Right renal pelvis (tissue), 4 donors: Measurements from ENCODE around the gene MYO9B. TPM values are rescaled to one million over a fixed set of nuclear protein-coding genes. Genes with fewer than 3 reads are reported as not detected.

Experiments
- DNase-seq, 4 donors: peaks; one replicate each; pipeline ENCODE4 v3.0.0-alpha.2; 2013; ENCODE audit warnings: low read depth in 4 of 4, low spot score in 3 of 4, missing footprints in 1 of 4
- polyA plus RNA-seq, 4 donors: library from polyadenylated mRNA; unstranded; fragments of 120-200 nt; gene quantifications; one replicate each; pipeline ENCODE4 v1.2.1, GENCODE V29; 2013; ENCODE audit not compliant: insufficient read length in 4 of 4

The MYO9B gene
- polyA plus RNA-seq, 4 donors: 40.6 to 51.6 (median 48.8) TPM

- no peak for DNase-seq
These were observed 19.9 kb upstream of the MYO9B start for GRCh38 chr19:17055636-17056035.

DNA sequence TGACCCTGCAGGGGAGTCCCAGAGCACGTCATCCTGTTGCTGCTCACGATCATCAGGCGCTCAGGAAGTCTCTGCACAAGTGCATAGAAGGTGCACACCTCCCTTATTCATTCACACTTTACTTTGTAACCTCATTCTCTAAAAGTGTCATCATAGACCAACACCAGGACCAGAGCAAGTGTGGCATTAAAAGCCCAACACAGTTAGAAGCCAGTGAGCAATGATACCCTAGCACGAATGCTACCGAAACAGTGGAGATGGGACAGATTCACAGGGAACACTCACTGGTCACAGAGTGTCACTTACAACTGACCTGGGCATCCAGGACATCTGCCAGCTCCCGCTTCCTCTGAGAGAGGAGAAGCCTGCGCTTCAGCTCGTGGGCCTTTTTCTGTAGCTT, 17.3 kb upstream of the MYO9B start:
- no peak for DNase-seq

- no peak for DNase-seq
These were observed 14.8 kb upstream of the MYO9B start for GRCh38 chr19:17060802-17061201.

GRCh38 chr19:17061205-17061604, 14.4 kb upstream of the MYO9B start:
- no peak for DNase-seq

GRCh38 chr19:17061691-17062090, 13.9 kb upstream of the MYO9B start:
- no peak for DNase-seq

DNA sequence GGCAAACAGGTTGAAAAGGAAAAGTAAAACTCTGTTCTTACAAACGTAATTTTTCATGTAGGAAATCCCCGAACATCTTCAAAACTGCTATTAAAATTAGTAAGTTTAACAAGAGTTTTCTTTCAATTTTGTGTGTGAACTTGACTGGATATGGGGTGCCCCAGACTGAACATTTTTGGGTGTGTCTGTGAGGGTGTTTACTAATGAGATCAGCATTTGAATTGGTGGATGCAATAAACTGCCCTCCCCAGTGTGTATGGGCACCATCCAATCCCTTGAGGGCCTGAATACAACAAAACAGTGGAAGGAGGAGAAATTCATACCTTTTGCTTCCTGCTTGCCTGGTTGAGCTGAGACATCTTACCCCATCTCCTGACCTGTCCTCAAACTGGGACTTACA, 12.1 kb upstream of the MYO9B start:
- DNase-seq: no peak

- no peak for DNase-seq
These were observed 6.4 kb upstream of the MYO9B start for GRCh38 chr19:17069193-17069592.

GRCh38 chr19:17070421-17070820, 5.2 kb upstream of the MYO9B start:
- no peak for DNase-seq

GRCh38 chr19:17070912-17071311, 4.7 kb upstream of the MYO9B start:
- DNase-seq: no peak

GRCh38 chr19:17073869-17074633, 1.5 kb upstream of the MYO9B start:
- no peak for DNase-seq

- DNase-seq: no peak
These were observed 943 bp upstream of the MYO9B start for GRCh38 chr19:17074634-17075034.

GRCh38 chr19:17075864-17076542, 426 bp downstream of the MYO9B start:
- DNase-seq: no peak

- DNase-seq: no peak
These were observed 990 bp downstream of the MYO9B start for GRCh38 chr19:17076543-17076991.

DNA sequence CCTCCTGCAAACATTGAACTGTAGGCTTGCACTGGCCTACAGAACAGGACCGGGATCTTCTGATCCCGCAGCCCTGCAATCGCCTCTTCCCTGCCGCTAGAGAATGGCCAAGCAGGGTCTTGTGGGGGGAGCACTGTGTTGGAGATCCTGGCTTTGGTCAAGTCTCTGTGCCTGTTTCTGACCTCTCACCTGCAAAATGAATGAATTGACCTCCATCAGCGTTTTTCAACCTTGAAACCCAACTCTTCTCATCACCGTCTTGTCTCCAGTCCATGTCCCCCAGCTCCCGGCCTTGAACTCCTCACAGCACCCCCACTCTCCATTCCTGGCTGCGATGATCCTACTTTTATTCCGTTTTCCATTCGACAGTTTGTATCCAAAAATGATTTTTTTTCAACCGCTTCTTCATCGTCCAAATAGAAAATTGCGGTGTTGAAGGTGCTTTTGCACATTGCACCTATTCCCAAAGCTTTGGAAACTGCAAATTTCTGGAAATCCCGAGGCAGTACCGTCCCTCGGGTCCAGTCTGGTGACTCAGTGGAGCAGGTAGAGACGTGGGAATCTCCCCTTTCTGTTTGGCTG, 2.0 kb downstream of the MYO9B start:
- no peak for DNase-seq

DNA sequence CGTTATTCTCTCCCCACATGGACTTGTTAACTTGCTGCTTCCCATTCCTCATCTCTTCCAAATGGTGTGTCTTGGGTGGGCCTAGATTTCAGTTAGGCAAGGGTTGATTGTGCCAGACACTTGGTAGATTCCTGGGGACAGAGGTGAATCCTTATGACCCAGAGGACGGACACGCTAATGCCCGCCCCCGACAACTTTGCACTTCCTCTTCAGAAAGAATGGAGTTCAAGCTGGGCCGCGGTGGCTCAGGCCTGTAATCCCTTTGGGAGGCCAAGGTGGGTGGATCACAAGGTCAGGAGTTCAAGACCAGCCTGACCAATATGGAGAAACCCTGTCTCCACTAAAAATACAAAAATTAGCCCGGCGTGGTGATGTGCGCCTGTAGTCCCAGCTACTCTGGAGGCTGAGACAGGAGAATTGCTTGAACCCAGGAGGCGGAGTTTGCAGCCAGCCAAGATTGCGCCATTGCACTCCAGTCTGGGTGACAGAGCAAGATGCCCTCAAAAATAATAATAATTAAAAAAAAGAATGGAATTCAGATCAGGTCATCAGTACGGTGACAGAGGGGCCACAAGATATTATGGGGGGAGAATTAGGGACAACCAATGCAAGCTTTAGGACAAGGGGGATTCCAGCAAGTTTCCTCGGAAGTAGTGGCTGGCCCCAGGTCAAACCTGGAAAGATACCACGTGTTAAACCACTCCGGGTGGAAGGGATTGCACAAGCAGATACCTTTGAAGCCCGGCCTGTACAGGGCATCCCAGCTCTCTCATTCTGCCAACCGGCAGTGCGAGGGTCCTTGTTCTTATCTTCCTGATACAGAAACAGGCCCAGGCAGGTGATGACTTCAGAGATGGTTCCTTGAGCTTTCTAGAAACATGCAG, 2.7 kb downstream of the MYO9B start:
- DNase-seq: no peak

GRCh38 chr19:17078920-17079709, 3.5 kb downstream of the MYO9B start:
- no peak for DNase-seq

GRCh38 chr19:17079710-17080439, 4.3 kb downstream of the MYO9B start:
- DNase-seq: no peak

DNA sequence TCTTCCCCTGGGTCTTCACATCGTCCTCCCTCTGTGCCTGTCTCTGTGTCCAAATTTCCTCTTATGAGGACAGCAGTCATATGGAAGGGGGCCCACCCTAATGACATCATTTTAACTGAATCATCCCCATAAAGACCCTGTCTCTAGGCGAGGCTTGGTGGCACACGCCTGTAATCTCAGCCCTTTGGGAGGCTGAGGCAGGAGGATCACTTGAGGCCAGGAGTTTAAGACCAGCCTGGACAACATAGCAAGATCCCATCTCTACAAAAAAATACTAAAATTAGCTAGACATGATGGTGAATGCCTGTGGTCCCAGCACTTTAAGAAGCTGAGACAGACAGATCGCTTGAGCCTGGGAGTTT, 4.8 kb downstream of the MYO9B start:
- no peak for DNase-seq
